ENCODE data around the gene RRAGC.
"Not testable (repeated sequence)": the region's sequence is repeated elsewhere in the genome, so short reads cannot be mapped to it uniquely, and the experiment has no call there.

RRAGC gene

DNA sequence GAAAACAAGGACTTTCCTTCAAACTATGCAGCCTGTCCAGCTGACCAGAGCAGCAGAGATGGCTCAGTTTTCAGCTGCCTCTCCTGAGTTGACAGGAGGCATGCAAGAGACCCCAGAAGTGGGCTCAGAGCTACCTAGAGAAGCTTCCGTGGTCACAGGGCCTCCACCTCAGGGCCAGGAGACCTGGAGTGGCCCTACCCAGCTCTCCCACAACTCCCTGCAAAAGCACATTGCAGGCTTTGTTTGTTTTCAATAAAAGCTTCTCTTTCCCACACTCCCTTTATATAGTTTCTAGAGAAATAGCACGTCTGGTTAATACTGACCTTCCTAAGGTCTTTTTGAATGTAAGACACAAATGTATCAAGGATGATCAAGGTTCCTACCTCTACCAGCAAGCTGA lies 40.1 kb downstream of the RRAGC start:
- Histone ChIP-seq H3K27ac (no peak overlapping the region), H3K4me3 (no peak overlapping the region)

DNA sequence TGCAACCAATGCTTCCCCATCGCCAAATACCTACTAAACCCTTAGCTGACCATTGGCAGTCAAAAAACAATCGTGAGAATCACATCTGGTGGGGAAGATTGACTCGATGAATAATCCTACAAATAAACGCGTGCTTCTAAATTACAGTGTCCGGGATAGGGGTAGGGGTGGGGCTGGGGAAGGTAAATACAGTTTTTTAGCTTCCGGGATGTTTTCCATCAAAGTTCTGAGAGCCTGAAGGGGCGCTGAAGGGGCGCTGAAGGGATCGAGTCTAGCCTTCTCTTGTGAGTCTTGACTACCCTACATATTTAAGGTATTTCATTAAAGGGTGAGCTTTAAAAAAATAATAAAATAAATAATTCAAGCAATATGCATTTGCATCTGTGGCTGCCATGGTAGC lies 40.5 kb downstream of the RRAGC start:
- Histone ChIP-seq H3K27ac (no peak overlapping the region), H3K4me3 (no peak overlapping the region)

DNA sequence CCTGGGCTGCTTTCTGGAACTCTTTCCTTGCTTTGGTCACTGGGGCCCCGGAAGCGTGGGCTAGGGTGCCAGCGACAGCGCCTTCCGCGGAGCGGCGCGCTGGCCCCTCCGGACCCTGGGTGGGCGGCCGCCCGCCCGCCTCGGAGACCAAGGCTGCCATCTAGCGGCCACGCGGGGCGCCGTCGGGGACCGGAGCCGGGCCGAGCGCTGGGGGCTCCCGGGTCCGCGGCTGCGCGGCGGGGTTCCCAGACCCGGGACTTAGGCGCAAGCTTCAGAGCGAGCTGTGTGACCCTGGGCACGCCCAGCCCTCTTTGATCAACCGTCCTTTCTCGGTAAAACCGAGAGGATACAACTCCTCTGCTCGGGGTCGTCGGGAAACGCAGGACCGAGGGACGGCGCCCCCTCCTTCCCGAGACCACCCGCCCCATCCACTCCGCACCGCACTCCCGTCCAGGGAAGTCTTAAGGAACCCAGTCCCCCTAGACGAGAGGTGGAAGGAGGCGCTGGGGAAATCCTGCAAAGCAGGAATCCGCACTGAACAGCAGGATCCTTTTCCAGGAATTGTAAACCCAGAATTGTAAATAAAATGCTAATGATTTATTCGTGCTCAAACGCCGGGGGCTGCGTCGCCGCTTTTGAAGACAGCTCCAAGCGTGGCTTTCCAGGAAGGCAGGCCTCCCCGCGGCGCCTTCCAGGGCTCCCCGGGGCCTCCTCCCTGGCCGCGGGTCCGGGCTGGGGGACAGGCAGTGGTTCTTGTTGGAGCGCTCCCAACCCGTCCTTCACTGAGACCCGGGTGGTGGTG lies 41.2 kb downstream of the RRAGC start:
- Histone ChIP-seq H3K27ac (peak overlapping the region in 15 of 21 experiments; percentile 16 to 79 (median 63)), H3K4me3 (peak overlapping the region; percentile 12 to 40 (median 23))

DNA sequence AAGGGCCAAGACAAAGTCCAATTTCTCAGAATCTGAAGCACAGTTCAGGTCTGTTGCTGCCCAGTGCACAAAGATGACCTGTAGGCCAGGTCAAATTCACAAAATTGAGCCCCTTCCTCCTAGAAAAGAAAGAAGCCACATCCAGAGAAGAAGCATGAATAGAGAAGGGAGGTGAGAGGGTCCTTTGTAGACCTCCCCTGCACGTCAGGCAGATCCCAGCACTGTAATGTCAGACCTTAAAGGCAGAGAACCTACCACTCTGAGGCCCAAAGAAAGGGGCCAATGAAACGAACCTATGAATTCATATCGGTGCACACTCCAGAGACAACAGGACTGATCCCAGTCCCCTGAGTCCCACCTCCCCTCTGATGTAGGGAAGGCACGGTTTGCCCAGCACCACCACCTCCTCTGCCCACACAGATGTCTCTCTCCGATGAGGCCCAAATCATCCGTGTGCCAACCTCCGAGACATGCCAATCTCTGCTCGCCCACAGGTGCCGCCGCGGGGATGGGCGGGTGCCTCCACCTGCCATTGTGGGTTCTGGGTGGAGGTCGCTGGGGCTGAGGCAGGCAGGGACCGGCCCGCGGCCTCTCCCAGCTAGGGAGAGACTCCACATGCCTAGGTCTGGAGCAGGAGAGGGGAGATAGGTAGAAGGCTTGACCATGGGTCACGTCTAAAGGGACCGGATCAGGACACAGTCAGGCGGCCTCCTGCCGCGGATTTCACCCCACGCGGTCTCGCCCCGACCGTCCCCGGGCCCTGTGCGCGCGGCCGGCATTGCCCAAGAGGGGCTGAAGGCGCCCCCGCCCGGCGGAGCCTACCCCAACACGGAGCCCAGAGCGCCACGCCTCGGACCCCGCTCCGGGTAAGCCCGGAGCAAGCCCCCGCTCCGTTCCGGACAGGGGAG lies 42.1 kb downstream of the RRAGC start:
- Histone ChIP-seq H3K27ac (peak overlapping the region in 15 of 21 experiments; percentile 16 to 79 (median 63)), H3K4me3 (peak overlapping the region; percentile 12 to 40 (median 23))

DNA sequence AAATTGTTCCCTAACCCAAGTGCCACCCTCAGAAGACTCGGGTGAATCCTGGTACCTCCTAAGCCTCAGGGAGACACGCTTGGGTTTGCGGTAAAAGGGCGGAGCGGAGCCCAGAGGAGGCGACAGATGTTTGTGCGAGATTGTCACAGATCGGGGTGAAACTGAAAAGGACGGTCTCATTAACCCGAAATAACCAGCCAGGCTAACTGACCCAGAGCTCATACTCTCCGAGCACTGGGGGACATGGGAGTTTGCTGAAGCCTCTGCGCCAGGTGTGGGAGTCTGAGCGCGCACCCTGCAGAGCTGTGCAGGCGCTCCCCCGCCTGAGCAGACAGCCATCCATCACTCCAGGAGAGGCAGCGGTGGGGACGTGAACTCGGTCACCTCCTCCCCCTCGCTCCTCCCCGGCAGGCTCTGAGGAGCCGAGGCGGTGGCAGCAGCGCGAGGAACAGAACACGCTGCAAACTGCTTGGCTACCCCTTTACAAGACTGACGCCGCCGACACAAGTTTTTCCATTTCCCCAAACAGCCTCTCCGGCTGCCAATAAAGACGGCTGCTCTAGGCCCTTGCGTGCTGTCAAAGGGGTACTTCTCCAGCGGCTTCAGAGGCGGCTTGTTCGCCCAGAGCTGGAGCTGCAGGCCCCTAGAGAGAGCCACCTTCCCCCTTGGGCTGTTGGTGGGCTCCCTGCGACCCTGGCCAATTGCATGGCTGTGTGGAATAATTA lies 43.5 kb downstream of the RRAGC start:
- Histone ChIP-seq H3K27ac (peak overlapping the region in 1 of 21 experiments; percentile 49), H3K4me3 (no peak overlapping the region)

DNA sequence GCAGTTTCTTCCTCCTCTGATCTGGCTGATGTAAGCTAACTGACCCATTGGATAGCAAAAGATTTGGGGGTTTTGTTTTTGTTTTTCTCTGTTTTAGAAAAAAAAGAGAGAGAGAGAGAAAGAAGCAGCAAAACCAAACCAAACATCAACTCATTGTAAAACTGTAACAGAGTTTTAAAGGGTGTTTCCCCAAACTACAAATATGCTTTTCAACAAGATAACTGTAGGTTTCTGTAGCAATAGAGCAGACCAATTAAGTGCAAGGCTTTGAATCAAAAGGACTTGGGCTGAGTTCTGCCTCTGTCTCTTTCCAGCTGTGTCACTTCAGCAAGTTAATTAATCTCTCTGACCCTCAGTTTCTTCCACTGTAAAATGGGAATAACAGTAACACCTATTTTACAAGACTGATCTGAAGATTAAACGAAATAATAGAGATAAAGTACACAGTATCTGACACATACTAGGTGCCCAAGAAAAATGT lies 44.5 kb downstream of the RRAGC start:
- Histone ChIP-seq H3K4me3 (no peak overlapping the region), H3K27ac (no peak overlapping the region)

DNA sequence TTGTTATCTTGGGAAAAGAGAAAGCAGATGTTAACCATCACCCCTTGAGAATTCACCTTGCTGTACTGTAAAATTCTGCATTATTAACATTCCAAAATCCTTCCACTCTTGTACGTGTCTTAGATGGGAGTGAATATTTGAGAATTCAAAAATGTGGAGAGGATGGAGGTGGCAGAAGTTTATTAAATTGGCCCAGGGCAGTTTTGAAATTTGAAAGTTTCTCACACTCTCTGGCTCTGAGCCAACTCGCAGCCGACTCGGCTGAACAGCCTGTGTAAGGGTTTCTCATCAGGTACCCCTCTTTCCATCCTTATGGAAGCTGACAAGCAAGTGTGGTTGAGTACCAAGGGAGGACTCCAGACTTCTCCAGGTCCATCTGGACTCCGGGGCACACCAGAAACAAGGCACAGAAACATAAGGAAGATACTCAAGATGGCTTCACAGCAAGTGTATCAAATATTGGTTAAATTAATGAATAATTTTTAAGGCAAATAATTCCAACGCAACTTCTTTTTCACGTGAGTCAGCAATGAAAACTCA lies 45.1 kb downstream of the RRAGC start:
- no peak overlapping the region for H3K27ac ChIP-seq

DNA sequence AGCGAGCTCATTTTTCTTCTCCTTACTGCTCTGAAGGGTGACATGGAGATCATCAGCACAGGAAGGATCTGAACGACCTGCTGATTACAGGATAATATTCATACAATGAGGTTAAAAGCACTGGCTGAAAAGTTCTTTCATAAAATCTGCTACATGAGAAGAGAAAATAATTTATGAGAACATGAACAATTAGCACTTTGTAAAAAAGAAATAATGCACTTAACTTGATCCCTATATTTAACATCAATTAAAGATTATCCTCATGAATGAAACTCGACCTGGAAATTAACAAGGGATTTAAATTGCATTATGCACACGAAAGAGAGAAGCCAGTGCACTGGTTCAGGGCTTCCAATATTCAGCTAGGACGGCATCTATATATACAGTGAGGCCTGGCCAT lies 46.6 kb downstream of the RRAGC start:
- H3K4me3 ChIP-seq = no peak overlapping the region
- H3K27ac ChIP-seq = no peak overlapping the region

More for the DNA sequence above, 45.1 kb downstream of the RRAGC start:
- H3K4me3 ChIP-seq = no peak overlapping the region

DNA sequence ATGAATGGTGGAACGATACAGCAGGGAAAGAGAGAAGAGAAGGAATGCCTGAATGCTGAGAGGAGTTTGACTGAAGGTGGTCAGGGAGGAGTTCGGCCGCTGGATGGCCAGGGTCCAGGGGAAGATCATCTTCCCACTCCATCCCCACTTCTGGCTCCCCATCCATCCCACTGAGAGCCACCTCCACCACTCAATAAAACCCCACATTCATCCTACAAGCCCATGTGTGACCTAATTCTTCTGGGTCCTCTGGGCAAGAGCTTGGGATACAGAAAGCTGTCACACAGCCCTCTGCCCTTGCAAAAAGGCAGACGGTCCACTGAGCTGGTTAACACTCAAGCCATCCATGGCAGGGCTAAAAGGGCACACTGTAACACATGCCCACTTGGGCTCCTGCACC lies 48.1 kb downstream of the RRAGC start:
- not testable (repeated sequence) for H3K4me3 ChIP-seq, H3K27ac ChIP-seq

DNA sequence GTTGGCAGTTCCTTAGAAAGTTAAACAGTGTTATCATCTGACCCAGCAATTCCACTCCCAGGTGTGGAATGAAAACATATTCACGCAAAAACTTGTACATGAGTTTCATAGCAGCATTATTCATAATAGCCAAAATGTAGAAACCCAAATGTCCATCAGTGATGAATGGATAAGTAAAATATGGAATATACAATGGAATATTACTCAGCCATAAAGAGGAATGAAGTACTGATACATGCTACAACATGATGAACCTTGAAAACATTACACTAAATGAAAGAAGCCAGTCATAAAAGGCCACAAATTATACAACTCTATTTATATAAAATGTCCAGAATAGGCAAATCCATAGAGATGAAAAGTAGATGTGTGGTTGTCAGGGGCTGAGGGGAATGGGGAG lies 53.5 kb downstream of the RRAGC start:
- no peak overlapping the region for H3K4me3 ChIP-seq
- no peak overlapping the region for H3K27ac ChIP-seq

DNA sequence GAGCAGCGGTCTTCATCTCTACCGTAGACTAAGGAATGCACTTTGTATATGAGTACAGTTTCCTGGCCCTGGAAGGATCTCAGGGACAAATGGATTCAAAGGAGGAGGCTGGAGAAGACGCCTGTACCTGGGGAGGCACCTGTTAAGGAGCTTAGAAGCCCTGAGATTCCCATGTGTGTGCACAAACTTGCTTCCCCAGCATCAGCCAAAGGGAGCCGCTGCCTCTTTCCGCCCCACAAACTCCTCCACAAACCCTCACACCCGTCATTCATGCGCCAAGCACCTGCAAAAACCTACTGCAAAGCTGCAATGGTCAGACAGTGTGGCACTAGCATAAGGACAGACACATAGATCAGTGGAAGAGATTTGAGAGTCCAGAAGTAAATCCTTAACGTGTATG lies 54.5 kb downstream of the RRAGC start:
- Histone ChIP-seq H3K4me3 (no peak overlapping the region), H3K27ac (no peak overlapping the region)

DNA sequence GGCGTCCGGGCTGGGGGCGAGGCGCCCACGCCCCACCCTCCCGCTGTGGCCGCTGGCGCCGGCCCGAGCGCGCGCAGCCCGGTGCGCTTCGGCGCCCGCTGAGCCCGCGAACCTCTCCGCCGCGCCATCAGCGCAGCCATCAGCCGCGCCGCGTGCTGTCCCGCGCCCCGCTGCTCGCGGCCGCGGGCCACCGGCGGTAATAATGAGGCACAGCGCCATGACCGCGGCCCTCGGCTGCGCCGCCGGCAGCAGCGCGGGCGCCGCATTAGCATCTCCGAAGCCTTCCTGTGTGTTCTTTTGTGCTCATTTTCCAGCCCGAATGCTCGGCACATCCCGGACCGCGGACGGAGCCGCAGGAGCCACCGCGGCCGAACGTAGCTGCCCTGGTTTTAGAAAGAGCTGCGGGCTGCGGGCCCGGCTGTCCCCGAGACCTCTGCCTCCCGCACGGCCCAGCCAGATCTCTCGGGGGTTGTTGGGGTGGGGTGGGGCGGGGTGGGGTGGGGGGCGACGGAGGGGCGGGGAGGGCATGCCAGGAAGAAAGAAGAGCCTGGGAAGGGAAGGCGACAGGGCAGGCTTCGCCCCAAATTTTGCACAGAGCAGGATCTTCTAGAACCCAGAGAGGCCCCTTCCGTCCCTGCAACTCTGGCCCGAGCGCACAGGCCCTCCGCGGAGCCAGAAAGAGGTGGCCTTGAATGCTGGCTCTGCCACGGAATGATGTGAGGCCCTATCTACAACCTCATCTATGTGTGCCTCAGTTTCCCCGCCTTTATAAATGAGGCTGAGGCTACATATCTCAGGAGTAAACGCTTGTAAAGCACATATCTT lies 55.3 kb downstream of the RRAGC start:
- H3K27ac ChIP-seq = no peak overlapping the region
- peak overlapping the region in 3 of 7 experiments; percentile 19 to 35 (median 31) for H3K4me3 ChIP-seq

DNA sequence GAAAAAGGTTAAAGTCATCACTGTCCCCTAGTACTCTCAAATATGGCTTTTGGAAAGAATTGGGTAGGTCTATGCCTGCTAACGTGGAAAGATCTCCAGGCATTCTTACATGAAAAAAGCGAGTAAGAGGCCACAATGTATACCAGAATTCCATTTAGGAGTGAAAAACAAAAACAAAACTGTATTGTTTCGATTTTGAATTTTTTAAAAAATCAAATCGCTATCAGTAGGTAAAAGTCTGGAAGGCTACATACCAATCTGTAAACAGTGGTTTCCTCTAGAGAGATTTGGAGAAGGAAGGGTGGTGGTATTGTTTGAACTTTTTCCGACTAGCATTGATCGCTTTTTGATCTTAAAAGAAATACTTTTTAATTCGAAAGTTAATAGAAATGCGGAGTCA lies 55.9 kb downstream of the RRAGC start:
- Histone ChIP-seq H3K27ac (no peak overlapping the region), H3K4me3 (peak overlapping the region in 3 of 7 experiments; percentile 19 to 35 (median 31))

DNA sequence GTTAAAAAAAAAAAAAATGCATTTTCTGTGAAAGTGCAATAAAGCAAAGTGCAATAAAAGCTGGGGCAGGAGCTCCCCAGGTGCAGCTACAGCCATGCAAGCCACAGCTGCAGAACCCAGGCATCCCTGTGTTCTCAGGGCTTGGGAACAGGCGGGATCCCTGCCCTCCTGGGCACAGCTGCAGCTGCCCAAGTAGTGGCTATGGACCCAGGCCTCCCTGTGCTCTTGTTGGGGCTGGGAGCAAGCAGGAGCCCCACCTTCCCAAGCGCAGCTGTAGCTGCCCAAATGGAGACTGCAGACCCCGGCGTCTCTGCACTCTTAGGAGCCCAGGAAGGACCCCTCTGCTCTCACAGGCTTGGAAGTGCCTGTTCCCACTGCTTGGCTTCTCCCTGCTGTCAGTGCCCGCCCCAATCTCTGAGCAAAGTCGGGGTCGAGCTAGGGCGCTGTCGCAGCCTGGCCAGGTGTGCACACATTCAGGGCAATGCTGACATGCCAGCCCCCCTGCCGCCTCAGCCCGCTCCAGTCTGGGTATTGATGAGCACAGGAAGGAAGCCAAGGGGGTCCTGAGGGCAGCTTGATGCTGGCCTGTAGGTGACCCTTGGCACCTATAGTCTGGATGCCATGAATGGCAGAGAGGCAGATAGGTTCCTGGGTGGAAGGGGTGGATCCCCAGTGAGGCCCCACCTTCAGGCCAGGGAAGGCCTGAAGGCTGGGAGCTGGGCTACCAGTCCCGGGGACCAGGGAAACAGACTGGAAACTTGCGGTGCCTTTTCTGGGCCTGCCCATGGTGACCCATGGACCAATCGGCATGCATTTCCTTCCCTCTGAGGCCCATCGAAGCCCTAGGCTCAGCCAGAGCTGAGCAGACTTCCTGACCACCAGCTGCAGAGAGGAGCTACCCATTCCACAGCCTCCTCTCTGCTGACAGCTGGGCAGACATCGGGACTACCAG lies 58.6 kb downstream of the RRAGC start:
- no peak overlapping the region for H3K4me3 ChIP-seq
- H3K27ac ChIP-seq = no peak overlapping the region

DNA sequence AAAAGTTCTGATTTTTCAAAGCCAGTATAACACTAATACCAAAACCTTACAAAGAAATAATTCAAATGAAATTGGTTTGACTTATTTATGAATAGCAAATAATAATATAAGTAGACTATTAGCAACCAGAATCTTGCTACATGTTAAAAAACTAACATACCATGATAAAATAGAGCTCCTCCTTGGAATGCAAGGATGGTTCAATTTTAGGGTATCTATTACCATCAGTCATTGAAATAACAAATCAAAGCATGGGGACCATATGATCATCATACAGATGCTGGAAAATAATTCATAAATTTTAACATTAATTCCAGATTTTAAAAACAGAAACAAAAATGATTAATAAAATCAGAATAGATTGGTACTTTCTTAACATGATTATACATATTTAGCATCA lies 66.3 kb downstream of the RRAGC start:
- no peak overlapping the region for H3K27ac ChIP-seq
- H3K4me3 ChIP-seq = no peak overlapping the region

DNA sequence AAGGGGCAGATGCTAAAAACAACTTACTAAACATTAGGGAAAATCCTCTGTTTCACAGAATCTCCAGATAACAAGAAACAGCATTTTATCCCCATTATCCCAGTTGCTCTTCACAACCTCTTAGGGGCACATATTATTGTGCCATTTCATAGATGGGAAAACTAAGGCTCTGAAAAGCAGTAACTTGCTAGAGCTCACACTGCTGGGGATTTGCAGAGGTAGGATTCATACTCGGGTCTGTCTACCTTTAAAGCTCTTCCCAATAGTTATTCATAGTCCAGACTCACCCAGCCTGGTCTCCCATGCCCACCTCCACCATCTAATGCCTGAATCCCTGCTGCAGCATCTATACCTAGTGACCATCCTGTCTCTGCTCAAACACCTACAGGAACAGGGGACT lies 67.7 kb downstream of the RRAGC start:
- H3K4me3 ChIP-seq = no peak overlapping the region
- no peak overlapping the region for H3K27ac ChIP-seq

DNA sequence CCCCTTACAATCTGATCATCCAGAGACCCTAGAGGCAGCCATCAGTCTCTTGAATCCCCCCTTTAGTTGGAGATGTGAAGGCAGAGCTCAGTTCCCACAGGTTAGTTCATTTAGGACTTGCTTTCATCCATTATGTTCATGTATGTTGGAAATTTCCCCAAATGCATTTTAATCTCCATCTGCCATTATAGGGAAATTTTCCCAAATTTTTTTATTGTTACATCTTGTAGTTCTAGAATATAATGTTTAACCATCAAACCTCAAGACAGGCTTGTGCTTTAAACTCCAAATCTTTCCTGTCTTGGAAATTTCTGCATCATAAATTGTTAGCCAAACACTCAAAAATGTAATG lies 68.4 kb downstream of the RRAGC start:
- Histone ChIP-seq H3K4me3 (no peak overlapping the region), H3K27ac (no peak overlapping the region)

Measured in skin epidermis (tissue), 12 donors.